ENCODE results near the gene GALNT12. TPM values are rescaled to one million over a fixed set of nuclear protein-coding genes. Genes with fewer than 3 reads are reported as not detected.

Gene GALNT12, protein sequence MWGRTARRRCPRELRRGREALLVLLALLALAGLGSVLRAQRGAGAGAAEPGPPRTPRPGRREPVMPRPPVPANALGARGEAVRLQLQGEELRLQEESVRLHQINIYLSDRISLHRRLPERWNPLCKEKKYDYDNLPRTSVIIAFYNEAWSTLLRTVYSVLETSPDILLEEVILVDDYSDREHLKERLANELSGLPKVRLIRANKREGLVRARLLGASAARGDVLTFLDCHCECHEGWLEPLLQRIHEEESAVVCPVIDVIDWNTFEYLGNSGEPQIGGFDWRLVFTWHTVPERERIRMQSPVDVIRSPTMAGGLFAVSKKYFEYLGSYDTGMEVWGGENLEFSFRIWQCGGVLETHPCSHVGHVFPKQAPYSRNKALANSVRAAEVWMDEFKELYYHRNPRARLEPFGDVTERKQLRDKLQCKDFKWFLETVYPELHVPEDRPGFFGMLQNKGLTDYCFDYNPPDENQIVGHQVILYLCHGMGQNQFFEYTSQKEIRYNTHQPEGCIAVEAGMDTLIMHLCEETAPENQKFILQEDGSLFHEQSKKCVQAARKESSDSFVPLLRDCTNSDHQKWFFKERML
- total RNA-seq: 10 to 100 TPM in 1 of 2 donors, 1 to 10 TPM in 1; 9.0 to 10.2 TPM

DNA sequence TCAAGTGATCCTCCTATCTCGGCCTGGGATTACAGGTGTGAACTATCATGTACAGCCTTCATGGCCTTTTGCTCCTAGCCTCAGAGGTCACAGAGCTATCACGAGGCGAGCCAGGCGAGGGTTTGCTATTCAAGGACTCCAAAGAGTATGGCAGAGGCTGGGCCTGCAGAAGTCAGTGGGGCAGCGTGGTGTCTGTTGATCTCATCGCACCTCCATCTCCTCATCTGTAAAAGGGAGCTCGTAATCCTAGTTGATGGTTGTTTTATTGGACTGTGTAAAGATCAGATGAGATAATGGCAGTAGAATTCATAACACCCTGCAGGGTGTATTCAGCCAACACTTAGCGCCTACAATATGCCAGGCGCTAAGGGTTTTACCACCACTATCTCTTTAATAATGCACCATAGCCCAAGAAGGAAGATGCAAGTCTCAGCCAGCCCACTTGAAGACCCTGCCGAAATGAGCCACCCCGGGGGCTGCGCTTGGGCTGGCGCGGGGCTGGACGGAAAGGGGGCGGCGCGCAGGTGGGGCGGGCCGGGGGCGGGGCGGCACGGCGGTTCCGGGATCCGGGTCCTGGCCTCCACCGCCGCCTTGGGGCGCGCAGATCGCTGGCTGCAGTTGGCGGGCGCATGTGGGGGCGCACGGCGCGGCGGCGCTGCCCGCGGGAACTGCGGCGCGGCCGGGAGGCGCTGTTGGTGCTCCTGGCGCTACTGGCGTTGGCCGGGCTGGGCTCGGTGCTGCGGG is at the start of gene GALNT12:
Gene GALNT12 (plus strand): TSS at position 601 of the 744 bp plus-strand sequence. CDS start 29 bp downstream, at position 630.
- Histone ChIP-seq H3K4me3 (peak within 1 kb of the TSS; percentile 39 to 41), H3K4me1 (replicated peaks) (peaks cover 7% of the 10 kb centered on the region), H3K9me3 (no peaks in the 10 kb centered on the region), H3K27me3 (replicated peaks; ENCODE audit: insufficient read depth) (no peaks in the 10 kb centered on the region), H3K27ac (no peak within 1 kb of the TSS), H3K36me3 (no peaks in the 10 kb centered on the region)
- no peak for DNase-seq (ENCODE audit: low spot score)
- TF ChIP-seq, protein P1, sequence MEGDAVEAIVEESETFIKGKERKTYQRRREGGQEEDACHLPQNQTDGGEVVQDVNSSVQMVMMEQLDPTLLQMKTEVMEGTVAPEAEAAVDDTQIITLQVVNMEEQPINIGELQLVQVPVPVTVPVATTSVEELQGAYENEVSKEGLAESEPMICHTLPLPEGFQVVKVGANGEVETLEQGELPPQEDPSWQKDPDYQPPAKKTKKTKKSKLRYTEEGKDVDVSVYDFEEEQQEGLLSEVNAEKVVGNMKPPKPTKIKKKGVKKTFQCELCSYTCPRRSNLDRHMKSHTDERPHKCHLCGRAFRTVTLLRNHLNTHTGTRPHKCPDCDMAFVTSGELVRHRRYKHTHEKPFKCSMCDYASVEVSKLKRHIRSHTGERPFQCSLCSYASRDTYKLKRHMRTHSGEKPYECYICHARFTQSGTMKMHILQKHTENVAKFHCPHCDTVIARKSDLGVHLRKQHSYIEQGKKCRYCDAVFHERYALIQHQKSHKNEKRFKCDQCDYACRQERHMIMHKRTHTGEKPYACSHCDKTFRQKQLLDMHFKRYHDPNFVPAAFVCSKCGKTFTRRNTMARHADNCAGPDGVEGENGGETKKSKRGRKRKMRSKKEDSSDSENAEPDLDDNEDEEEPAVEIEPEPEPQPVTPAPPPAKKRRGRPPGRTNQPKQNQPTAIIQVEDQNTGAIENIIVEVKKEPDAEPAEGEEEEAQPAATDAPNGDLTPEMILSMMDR (IDR thresholded peaks at IDR 0.05): no peak
- TF ChIP-seq POLR2A (IDR thresholded peaks at IDR 0.05) (no peak), POLR2AphosphoS5 (IDR thresholded peaks at IDR 0.05) (peak; percentile 42)
- WGBS: 3% methylated on average over 29 of the region's 51 CpGs
- intact Hi-C loops (cut with DNase I): loop anchor here (5.0 kb wide), 1 partner anchor 40 kb away; no protein-coding TSS in a partner anchor

DNA sequence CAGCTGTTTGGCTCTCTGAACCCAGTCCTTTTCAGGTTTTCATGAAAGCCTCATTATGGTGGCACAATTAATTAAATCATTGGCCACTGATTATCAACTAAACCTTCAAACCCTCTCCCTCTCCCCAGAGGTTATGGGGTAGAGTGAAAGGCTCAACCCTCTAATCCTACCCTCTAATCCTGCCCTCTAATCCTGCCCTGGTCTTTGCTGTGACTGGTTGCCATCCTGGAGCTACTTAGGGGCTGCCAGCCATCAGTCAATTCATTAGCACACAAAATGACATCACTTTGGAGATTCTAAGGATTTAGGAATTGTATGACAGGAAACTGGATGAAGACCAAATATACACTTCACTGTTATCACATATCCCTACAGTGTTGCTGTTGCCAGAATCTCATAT is 47.2 kb upstream of the GALNT12 start:
- no peak overlapping the region for H3K27ac ChIP-seq
- intact Hi-C loops (cut with DNase I): no loop called here
- no peak for DNase-seq (ENCODE audit: low spot score)
- H3K27me3 ChIP-seq (replicated peaks; ENCODE audit: insufficient read depth): no peaks in the 10 kb centered on the region
- TF ChIP-seq POLR2A (IDR thresholded peaks at IDR 0.05) (no peak), POLR2AphosphoS5 (IDR thresholded peaks at IDR 0.05) (no peak)
- TF ChIP-seq, protein P1 (IDR thresholded peaks at IDR 0.05): no peak
- no peaks in the 10 kb centered on the region for H3K4me1 ChIP-seq (replicated peaks)
- H3K4me3 ChIP-seq: no peak overlapping the region
- no peaks in the 10 kb centered on the region for H3K36me3 ChIP-seq
- no peaks in the 10 kb centered on the region for H3K9me3 ChIP-seq

DNA sequence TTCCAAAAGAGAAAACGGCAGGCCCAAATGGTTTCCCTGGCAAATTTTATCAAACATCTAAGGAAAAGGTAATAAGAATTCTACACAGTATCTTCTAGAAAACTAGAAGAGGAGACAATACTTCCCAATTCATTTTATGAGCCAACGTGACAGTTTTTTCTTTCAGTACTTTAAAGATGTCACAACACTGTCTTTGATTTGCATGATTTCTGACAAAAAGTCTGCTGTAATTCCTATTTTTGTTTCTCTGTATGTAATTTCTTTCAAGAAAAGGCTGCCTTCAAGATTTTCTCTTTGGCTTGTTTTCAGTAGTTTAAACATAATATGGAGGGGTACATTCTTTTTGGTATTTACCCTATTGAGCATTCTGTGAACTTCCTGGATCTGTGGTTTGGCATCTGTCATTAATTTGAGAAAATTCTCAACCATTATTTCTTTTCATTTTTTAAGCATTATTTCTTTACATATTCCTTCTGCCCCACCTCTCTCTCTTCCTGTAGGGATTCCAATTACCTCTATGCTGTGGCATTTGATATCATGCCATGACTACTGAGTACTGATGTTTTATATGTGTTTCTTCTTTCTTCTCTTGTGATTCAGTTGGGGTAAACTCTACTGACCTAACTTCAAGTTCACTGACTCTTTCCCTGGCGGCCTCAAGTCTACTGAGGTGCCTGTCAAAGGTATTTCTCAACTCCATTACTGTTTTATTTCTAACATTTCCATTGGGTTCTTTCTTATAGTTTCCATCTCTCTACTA is 43.3 kb upstream of the GALNT12 start:
- Histone ChIP-seq H3K36me3 (no peaks in the 10 kb centered on the region), H3K4me1 (replicated peaks) (no peaks in the 10 kb centered on the region), H3K4me3 (no peak overlapping the region), H3K9me3 (no peaks in the 10 kb centered on the region), H3K27me3 (replicated peaks; ENCODE audit: insufficient read depth) (no peaks in the 10 kb centered on the region), H3K27ac (no peak overlapping the region)
- 94% methylated on average over 3 of the region's 3 CpGs for WGBS
- no peak for DNase-seq (ENCODE audit: low spot score)
- TF ChIP-seq, protein P1 (IDR thresholded peaks at IDR 0.05): no peak
- TF ChIP-seq POLR2AphosphoS5 (IDR thresholded peaks at IDR 0.05) (no peak), POLR2A (IDR thresholded peaks at IDR 0.05) (no peak)
- intact Hi-C loops (cut with DNase I): no loop called here

DNA sequence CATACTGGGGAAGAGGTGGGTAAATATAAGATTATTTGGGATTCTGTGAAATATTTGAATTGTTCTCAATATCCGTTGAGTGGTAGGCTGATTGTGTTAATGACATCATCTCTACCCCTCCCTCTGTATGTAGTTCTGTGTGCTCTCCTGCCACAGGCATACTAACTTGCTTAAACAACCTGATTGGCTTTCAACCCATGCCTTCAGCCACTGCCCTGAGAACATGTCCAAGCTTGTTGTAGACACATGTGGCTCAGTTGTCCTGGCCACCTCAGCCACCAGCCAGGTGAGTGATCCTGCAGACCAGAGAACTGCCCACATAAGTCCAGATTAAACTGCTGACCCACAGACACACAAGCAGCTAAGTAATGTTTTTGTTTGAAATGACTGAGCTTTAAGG is 42.2 kb upstream of the GALNT12 start:
- Histone ChIP-seq H3K36me3 (no peaks in the 10 kb centered on the region), H3K9me3 (no peaks in the 10 kb centered on the region), H3K4me1 (replicated peaks) (no peaks in the 10 kb centered on the region), H3K4me3 (no peak overlapping the region), H3K27ac (no peak overlapping the region), H3K27me3 (replicated peaks; ENCODE audit: insufficient read depth) (no peaks in the 10 kb centered on the region)
- no peak for DNase-seq (ENCODE audit: low spot score)
- 68% methylated on average over 1 of the region's 1 CpG for WGBS
- TF ChIP-seq, protein P1 (IDR thresholded peaks at IDR 0.05): no peak
- TF ChIP-seq POLR2AphosphoS5 (IDR thresholded peaks at IDR 0.05) (no peak), POLR2A (IDR thresholded peaks at IDR 0.05) (no peak)
- intact Hi-C loops (cut with DNase I): no loop called here

Measured in prostate gland (tissue), 2 donors.